Liver (tissue), 9 donors: Measurements from ENCODE around the gene FUOM. TPM values are rescaled to one million over a fixed set of nuclear protein-coding genes. Genes with fewer than 3 reads are reported as not detected.
A peak's percentile ranks its signal among the peaks of the same experiment; 100 is the strongest.

Experiments
- DNase-seq: peaks from one replicate; pipeline ENCODE4 v3.0.0-alpha.2; 2017; ENCODE audit warnings: low spot score
- H3K27ac ChIP-seq, 2 donors: one replicate each; pipeline ENCODE4 v1.7.0; 2013; ENCODE audit warnings: inconsistent platforms in 2 of 2, low read length in 2 of 2, control low read depth in 1 of 2, low read depth in 1 of 2, mild to moderate bottlenecking in 1 of 2
- H3K27me3 ChIP-seq, 4 donors: one replicate each; pipeline versions ENCODE4 v1.6.1 to v1.7.0; 2013; ENCODE audit warnings: low read length in 3 of 4, inconsistent platforms in 1 of 4, mild to moderate bottlenecking in 1 of 4, moderate library complexity in 1 of 4; ENCODE audit not compliant: control insufficient read depth in 4 of 4, insufficient read depth in 4 of 4
- H3K36me3 ChIP-seq, 4 donors: one replicate each; pipeline versions ENCODE4 v1.6.1 to v1.7.0; 2013; ENCODE audit warnings: low read length in 3 of 4, mild to moderate bottlenecking in 3 of 4, low read depth in 1 of 4, moderate library complexity in 1 of 4; ENCODE audit not compliant: control insufficient read depth in 4 of 4, insufficient read depth in 3 of 4
- H3K4me1 ChIP-seq, 4 donors: one replicate each; pipeline versions ENCODE4 v1.6.1 to v1.7.0; 2013; ENCODE audit warnings: low read length in 3 of 4, mild to moderate bottlenecking in 3 of 4, moderate library complexity in 1 of 4; ENCODE audit not compliant: control insufficient read depth in 4 of 4, insufficient read depth in 4 of 4
- H3K4me3 ChIP-seq, 3 donors: one replicate each; pipeline versions ENCODE4 v1.6.1 to v1.7.0; 2013; ENCODE audit warnings: low read length in 3 of 3, control low read depth in 1 of 3, low read depth in 1 of 3, mild to moderate bottlenecking in 1 of 3
- H3K9ac ChIP-seq, 2 donors: one replicate each; pipeline ENCODE4 v1.7.0; 2013; ENCODE audit warnings: low read length in 2 of 2, mild to moderate bottlenecking in 2 of 2, moderate library complexity in 2 of 2, control low read depth in 1 of 2, low read depth in 1 of 2
- H3K9me3 ChIP-seq, 4 donors: one replicate each; pipeline versions ENCODE4 v1.6.1 to v1.7.0; 2013; ENCODE audit warnings: low read length in 3 of 4; ENCODE audit not compliant: control insufficient read depth in 4 of 4
- EGR1 ChIP-seq, 2 donors: IDR thresholded peaks; 2 replicates each; pipeline ENCODE4 v1.6.1; 2016 to 2018; ENCODE audit warnings: antibody characterized with exemption in 2 of 2, low read depth in 2 of 2
- FOXA1 ChIP-seq: IDR thresholded peaks from 2 replicates; pipeline ENCODE4 v1.6.1; 2016; ENCODE audit warnings: antibody characterized with exemption
- FOXA2 ChIP-seq: IDR thresholded peaks from 2 replicates; pipeline ENCODE4 v1.6.1; 2016; ENCODE audit warnings: antibody characterized with exemption
- GABPA ChIP-seq, 2 donors: IDR thresholded peaks in 1 of 2; conservative IDR thresholded peaks in 1 of 2; 2 replicates each; pipeline ENCODE4 v1.6.1; 2016; ENCODE audit warnings: antibody characterized with exemption in 2 of 2, mild to moderate bottlenecking in 1 of 2, moderate library complexity in 1 of 2
- HNF4A ChIP-seq, 2 donors: conservative IDR thresholded peaks; 2 replicates each; pipeline ENCODE4 v1.6.1; 2016; ENCODE audit warnings: antibody characterized with exemption in 2 of 2, mild to moderate bottlenecking in 2 of 2
- HNF4G ChIP-seq: IDR thresholded peaks from 2 replicates; pipeline ENCODE4 v1.6.1; 2016; ENCODE audit warnings: antibody characterized with exemption
- JUND ChIP-seq, 2 donors: IDR thresholded peaks; 2 replicates each; pipeline ENCODE4 v1.6.1; 2016; ENCODE audit warnings: antibody characterized with exemption in 2 of 2
- RAD21 ChIP-seq, 2 donors: IDR thresholded peaks; 2 replicates each; pipeline ENCODE4 v1.6.1; 2016; ENCODE audit warnings: antibody characterized with exemption in 2 of 2, mild to moderate bottlenecking in 2 of 2
- RXRA ChIP-seq, 2 donors: IDR thresholded peaks; 2 replicates each; pipeline ENCODE4 v1.6.1; 2017 to 2018; ENCODE audit warnings: antibody characterized with exemption in 2 of 2, mild to moderate bottlenecking in 1 of 2
- SP1 ChIP-seq: IDR thresholded peaks from 2 replicates; pipeline ENCODE4 v1.6.1; 2018; ENCODE audit warnings: antibody characterized with exemption, mild to moderate bottlenecking
- TAF1 ChIP-seq: conservative IDR thresholded peaks from 2 replicates; pipeline ENCODE4 v1.6.1; 2016; ENCODE audit warnings: antibody characterized with exemption, mild to moderate bottlenecking
- YY1 ChIP-seq: IDR thresholded peaks from 2 replicates; pipeline ENCODE4 v1.6.1; 2016; ENCODE audit warnings: antibody characterized with exemption, mild to moderate bottlenecking
- WGBS: extraction: QIAGEN DNeasy Blood & Tissue Kit; methylation state at CpG from one replicate; pipeline ENCODE4 v1.1.7; 2013; 5-methylcytosine and 5-hydroxymethylcytosine counted together
- polyA plus RNA-seq, 2 donors: library from polyadenylated mRNA; stranded (reverse) in 1 of 2; unstranded in 1 of 2; fragments of 200-250 nt in 1 of 2; fragments of >200 nt in 1 of 2; fragmentation: Nextera tagmentation in 1 of 2; extraction: Ambion mirVana in 1 of 2; gene quantifications; one replicate each; pipeline versions ENCODE4 v1.2.1 to v1.2.3, GENCODE V29; 2013 to 2015
- total RNA-seq, 2 donors: library from RNA; depleted of rRNA; stranded (reverse); fragments of >200 nt; gene quantifications; one replicate each; pipeline ENCODE4 v1.2.3, GENCODE V29; 2014
- TF ChIP-seq, protein P1 (sequence below): IDR thresholded peaks from 2 replicates; pipeline ENCODE4 v1.6.1; 2016; ENCODE audit warnings: antibody characterized with exemption, mild to moderate bottlenecking
- TF ChIP-seq, protein P2 (sequence below): fragments of 150-350 bp; IDR thresholded peaks from 2 replicates; pipeline ENCODE4 v1.5.1; 2017; ENCODE audit warnings: improper control_type of control experiment, low read depth, low read length; ENCODE audit not compliant: missing input control
- TF ChIP-seq, protein P3 (sequence below): IDR thresholded peaks from 2 replicates; pipeline ENCODE4 v1.6.1; 2016; ENCODE audit warnings: antibody characterized with exemption
- TF ChIP-seq, protein P4 (sequence below): IDR thresholded peaks from 2 replicates; pipeline ENCODE4 v1.6.1; 2016; ENCODE audit warnings: antibody characterized with exemption
- donor health status: healthy.
- donor health status: healthy.
- donor health status: healthy.
- donor health status: healthy.
- donor health status: healthy.

The FUOM gene
- total and polyA plus RNA-seq, 4 donors, result 24.3 to 194 (median 96.0) TPM

DNA sequence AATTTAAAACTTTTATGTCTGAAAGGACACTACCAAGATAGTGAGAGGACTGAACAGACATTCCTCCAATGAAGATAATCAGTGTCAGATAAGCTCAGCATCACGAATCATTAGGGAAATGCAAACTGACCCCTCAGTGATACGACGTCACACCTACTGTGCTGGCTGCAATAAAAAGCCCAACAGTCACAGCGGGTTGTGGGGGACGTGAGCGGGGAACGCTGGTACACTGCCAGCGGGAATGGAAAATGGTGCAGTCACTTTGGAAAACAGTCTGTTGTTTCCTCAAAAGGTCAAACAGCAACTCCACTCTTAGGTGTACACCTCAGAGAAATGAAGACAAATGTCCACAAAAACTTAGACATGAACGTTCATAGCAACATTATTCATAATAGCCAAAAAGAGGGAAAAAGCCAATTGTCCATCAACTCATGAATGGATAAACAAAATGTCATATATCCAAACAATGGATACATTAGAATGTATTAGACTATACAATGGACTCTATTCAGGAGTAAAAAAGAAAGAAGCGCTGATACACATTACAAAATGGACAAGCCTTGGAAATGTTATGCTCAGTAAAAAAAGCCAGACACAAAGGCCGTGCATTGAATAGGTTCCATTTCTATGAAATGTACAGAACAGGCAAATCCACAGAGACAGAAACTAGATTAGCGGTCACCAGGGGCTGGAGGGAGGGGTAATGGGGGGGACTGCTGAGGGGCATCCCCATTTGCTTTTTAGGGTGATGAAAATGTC is 17.7 kb upstream of the FUOM start:
- Histone ChIP-seq H3K9me3 (no peaks in the 10 kb centered on the region), H3K4me3 (no peak overlapping the region), H3K27ac (no peak overlapping the region), H3K27me3 (no peaks in the 10 kb centered on the region), H3K4me1 (peaks cover 21 to 66% (median 40%) of the 10 kb centered on the region in 4 donors), H3K9ac (no peak overlapping the region), H3K36me3 (peaks cover 0 to 2% (median 2%) of the 10 kb centered on the region in 4 donors)
- no peak for DNase-seq
- TF ChIP-seq JUND (IDR thresholded peaks at IDR 0.05) (no peak), YY1 (no peak), TAF1 (no peak), GABPA (IDR thresholded peaks at IDR 0.05 in 1 of 2, conservative IDR thresholded peaks at IDR 0.05 in 1 of 2) (no peak), HNF4G (no peak), RXRA (IDR thresholded peaks at IDR 0.05) (no peak), HNF4A (conservative IDR thresholded peaks at IDR 0.05) (no peak), FOXA1 (no peak)
- TF ChIP-seq, protein P1, sequence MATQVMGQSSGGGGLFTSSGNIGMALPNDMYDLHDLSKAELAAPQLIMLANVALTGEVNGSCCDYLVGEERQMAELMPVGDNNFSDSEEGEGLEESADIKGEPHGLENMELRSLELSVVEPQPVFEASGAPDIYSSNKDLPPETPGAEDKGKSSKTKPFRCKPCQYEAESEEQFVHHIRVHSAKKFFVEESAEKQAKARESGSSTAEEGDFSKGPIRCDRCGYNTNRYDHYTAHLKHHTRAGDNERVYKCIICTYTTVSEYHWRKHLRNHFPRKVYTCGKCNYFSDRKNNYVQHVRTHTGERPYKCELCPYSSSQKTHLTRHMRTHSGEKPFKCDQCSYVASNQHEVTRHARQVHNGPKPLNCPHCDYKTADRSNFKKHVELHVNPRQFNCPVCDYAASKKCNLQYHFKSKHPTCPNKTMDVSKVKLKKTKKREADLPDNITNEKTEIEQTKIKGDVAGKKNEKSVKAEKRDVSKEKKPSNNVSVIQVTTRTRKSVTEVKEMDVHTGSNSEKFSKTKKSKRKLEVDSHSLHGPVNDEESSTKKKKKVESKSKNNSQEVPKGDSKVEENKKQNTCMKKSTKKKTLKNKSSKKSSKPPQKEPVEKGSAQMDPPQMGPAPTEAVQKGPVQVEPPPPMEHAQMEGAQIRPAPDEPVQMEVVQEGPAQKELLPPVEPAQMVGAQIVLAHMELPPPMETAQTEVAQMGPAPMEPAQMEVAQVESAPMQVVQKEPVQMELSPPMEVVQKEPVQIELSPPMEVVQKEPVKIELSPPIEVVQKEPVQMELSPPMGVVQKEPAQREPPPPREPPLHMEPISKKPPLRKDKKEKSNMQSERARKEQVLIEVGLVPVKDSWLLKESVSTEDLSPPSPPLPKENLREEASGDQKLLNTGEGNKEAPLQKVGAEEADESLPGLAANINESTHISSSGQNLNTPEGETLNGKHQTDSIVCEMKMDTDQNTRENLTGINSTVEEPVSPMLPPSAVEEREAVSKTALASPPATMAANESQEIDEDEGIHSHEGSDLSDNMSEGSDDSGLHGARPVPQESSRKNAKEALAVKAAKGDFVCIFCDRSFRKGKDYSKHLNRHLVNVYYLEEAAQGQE, result no peak
- TF ChIP-seq, protein P2, sequence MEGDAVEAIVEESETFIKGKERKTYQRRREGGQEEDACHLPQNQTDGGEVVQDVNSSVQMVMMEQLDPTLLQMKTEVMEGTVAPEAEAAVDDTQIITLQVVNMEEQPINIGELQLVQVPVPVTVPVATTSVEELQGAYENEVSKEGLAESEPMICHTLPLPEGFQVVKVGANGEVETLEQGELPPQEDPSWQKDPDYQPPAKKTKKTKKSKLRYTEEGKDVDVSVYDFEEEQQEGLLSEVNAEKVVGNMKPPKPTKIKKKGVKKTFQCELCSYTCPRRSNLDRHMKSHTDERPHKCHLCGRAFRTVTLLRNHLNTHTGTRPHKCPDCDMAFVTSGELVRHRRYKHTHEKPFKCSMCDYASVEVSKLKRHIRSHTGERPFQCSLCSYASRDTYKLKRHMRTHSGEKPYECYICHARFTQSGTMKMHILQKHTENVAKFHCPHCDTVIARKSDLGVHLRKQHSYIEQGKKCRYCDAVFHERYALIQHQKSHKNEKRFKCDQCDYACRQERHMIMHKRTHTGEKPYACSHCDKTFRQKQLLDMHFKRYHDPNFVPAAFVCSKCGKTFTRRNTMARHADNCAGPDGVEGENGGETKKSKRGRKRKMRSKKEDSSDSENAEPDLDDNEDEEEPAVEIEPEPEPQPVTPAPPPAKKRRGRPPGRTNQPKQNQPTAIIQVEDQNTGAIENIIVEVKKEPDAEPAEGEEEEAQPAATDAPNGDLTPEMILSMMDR, result no peak
- TF ChIP-seq, protein P3, sequence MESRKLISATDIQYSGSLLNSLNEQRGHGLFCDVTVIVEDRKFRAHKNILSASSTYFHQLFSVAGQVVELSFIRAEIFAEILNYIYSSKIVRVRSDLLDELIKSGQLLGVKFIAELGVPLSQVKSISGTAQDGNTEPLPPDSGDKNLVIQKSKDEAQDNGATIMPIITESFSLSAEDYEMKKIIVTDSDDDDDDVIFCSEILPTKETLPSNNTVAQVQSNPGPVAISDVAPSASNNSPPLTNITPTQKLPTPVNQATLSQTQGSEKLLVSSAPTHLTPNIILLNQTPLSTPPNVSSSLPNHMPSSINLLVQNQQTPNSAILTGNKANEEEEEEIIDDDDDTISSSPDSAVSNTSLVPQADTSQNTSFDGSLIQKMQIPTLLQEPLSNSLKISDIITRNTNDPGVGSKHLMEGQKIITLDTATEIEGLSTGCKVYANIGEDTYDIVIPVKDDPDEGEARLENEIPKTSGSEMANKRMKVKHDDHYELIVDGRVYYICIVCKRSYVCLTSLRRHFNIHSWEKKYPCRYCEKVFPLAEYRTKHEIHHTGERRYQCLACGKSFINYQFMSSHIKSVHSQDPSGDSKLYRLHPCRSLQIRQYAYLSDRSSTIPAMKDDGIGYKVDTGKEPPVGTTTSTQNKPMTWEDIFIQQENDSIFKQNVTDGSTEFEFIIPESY, result no peak
- WGBS, result 90% methylated on average over 12 of the region's 12 CpGs

DNA sequence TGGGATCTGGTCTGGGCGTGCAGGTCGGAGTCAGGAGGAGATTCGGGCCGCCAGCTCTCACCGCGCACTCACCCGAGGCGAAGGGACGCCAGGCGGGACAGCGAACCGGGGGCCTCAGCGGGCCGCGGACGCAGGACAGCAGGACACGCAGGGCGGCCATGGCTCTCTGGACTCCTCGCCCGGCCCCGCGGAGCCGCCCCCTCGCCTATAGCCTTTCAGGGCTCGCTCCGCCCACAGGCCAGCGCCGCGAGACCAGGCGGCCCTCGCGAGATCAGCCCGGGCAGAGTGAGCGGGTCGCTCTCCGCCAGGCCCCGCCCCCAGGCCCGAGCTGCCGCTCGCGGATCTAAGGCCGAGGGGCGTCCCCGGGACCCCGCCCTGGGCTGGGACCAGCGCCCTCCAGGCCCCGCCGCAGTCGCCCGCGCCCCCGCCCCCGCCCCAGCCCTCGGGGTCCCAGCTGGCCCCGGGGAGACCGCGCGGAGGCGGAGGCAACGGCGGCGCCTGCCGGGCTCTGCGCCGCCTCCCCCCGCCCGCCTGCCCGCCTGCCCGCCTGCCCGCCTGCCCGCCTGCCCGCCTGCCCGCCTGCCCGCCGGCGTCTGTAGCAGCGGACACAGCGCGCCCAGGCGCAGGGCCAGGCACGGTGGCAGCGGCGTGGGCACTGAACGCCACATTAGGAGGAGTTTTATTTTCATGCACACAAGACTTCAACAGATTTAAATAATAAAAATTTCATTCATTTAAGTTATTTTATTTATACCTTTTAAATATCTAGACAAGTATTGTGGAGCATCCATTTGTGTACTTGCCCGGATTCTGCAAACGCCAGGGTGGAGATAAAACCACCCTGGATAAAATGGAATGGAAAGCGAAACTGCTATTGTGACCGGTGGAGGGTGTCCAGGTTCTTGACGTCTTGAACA is 15.6 kb upstream of the FUOM start, which contains the start of gene ECHS1:
Gene ECHS1 (minus strand): TSS at position 181 of the 917 bp plus-strand sequence. CDS start 21 bp downstream, at position 160.
- H3K9me3 ChIP-seq, result no peaks in the 10 kb centered on the region
- WGBS, result under 1% methylated on average over 89 of the region's 89 CpGs
- H3K27me3 ChIP-seq, result no peaks in the 10 kb centered on the region
- H3K9ac ChIP-seq, result peak within 1 kb of the TSS; percentile 11 to 60
- TF ChIP-seq RXRA (IDR thresholded peaks at IDR 0.05) (no peak), EGR1 (IDR thresholded peaks at IDR 0.05; ENCODE audit: low read depth in 2 of 2) (peak; percentile 13 to 24), JUND (IDR thresholded peaks at IDR 0.05) (no peak), FOXA2 (no peak), TAF1 (no peak), HNF4A (conservative IDR thresholded peaks at IDR 0.05) (peak in 1 of 2 donors; percentile 25), GABPA (IDR thresholded peaks at IDR 0.05 in 1 of 2, conservative IDR thresholded peaks at IDR 0.05 in 1 of 2) (no peak), RAD21 (IDR thresholded peaks at IDR 0.05) (no peak), SP1 (peak; percentile 38), YY1 (peak; percentile 76)
- TF ChIP-seq, protein P4, sequence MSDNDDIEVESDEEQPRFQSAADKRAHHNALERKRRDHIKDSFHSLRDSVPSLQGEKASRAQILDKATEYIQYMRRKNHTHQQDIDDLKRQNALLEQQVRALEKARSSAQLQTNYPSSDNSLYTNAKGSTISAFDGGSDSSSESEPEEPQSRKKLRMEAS, result no peak
- TF ChIP-seq, protein P3, result peak; percentile 98
- TF ChIP-seq, protein P2, result no peak
- peak; percentile 95 for DNase-seq
- H3K36me3 ChIP-seq, result peaks cover 11 to 20% (median 18%) of the 10 kb centered on the region in 4 donors
- peak within 1 kb of the TSS; percentile 63 to 92 (median 72) for H3K4me3 ChIP-seq
- H3K4me1 ChIP-seq, result peaks cover 15 to 61% (median 40%) of the 10 kb centered on the region in 4 donors
- peak within 1 kb of the TSS; percentile 81 to 84 for H3K27ac ChIP-seq
